DMS53 (cell line): ENCODE data around the gene MAPK8IP1.
"Not testable (repeated sequence)": the region's sequence is repeated elsewhere in the genome, so short reads cannot be mapped to it uniquely, and the experiment has no call there.

ENCODE experiments used
- DNase-seq: peaks from one replicate; lab custom pipeline; 2025; lab: John Stamatoyannopoulos, UW

Gene MAPK8IP1

GRCh38 chr11:45885274-45885920 is at the start of gene MAPK8IP1:
TSS of gene MAPK8IP1 (plus strand) at chr11:45885651. CDS start at chr11:45885821, 170 bp downstream.
- DNase-seq: peak; percentile 90

- no peak for DNase-seq
These were observed 46.2 kb upstream of the MAPK8IP1 start for GRCh38 chr11:45839204-45839603.

GRCh38 chr11:45840251-45840650 is 45.2 kb upstream of the MAPK8IP1 start:
- DNase-seq: not testable (repeated sequence)

GRCh38 chr11:45843158-45843924 is 42.1 kb upstream of the MAPK8IP1 start:
- DNase-seq: peak; percentile 95

GRCh38 chr11:45844822-45845578 is 40.5 kb upstream of the MAPK8IP1 start:
- no peak for DNase-seq

- no peak for DNase-seq
These were observed 39.2 kb upstream of the MAPK8IP1 start for GRCh38 chr11:45846174-45846675.

GRCh38 chr11:45846974-45847910 is 38.2 kb upstream of the MAPK8IP1 start, which contains the start of gene CRY2:
TSS of gene CRY2 (plus strand) at chr11:45847475. CDS start at chr11:45847491, 16 bp downstream.
- peak; percentile 98 for DNase-seq

GRCh38 chr11:45847911-45848316 is 37.5 kb upstream of the MAPK8IP1 start:
- DNase-seq: peak; percentile 71

- DNase-seq: peak; percentile 67
These were observed 36.8 kb upstream of the MAPK8IP1 start for GRCh38 chr11:45848654-45849081.

- no peak for DNase-seq
These were observed 35.0 kb upstream of the MAPK8IP1 start for GRCh38 chr11:45850446-45850845.

GRCh38 chr11:45851228-45851627 is 34.2 kb upstream of the MAPK8IP1 start:
- DNase-seq: no peak

GRCh38 chr11:45852018-45852711 is 33.3 kb upstream of the MAPK8IP1 start:
- DNase-seq: no peak

GRCh38 chr11:45852712-45853101 is 32.7 kb upstream of the MAPK8IP1 start:
- no peak for DNase-seq

GRCh38 chr11:45853332-45854219 is 31.9 kb upstream of the MAPK8IP1 start:
- DNase-seq: no peak

GRCh38 chr11:45855308-45855707 is 30.1 kb upstream of the MAPK8IP1 start:
- DNase-seq: no peak

GRCh38 chr11:45856044-45856468 is 29.4 kb upstream of the MAPK8IP1 start:
- DNase-seq: no peak

- peak; percentile 8 for DNase-seq
These were observed 27.4 kb upstream of the MAPK8IP1 start for GRCh38 chr11:45857961-45858474.

GRCh38 chr11:45858751-45859398 is 26.6 kb upstream of the MAPK8IP1 start:
- DNase-seq: no peak

- no peak for DNase-seq
These were observed 25.8 kb upstream of the MAPK8IP1 start for GRCh38 chr11:45859661-45860140.
